Calu3 (cell line): Measurements from ENCODE around the gene LLGL2. TPM values are rescaled to one million over a fixed set of nuclear protein-coding genes. Genes with fewer than 3 reads are reported as not detected.

ENCODE experiments used
- BruUV-seq: library from RNA; stranded (reverse); fragments of 400-500 nt; replicated peaks from 2 replicates; lab custom pipeline; 2021; lab: Mats Ljungman, UMichigan
- CTCF ChIA-PET: fragments of 300-600 bp; sonication (Branson Sonifier 250); formaldehyde crosslinking; loops from one replicate; lab custom pipeline; 2022; ENCODE audit warnings: antibody characterized with exemption; lab: Charles Lee
- DNase-seq: peaks from one replicate; pipeline ENCODE4 v3.0.0; 2022
- H3K27ac Mint-ChIP-seq: one replicate; pipeline ENCODE4 v1.8.0; 2022; ENCODE audit warnings: mixed read lengths; ENCODE audit not compliant: unreplicated experiment
- H3K27me3 Mint-ChIP-seq: one replicate; pipeline ENCODE4 v1.8.0; 2022; ENCODE audit warnings: mixed read lengths; ENCODE audit not compliant: unreplicated experiment
- H3K36me3 Mint-ChIP-seq: one replicate; pipeline ENCODE4 v1.8.0; 2022; ENCODE audit warnings: mild to moderate bottlenecking, moderate library complexity, mixed read lengths; ENCODE audit not compliant: insufficient read depth, unreplicated experiment
- H3K4me1 Mint-ChIP-seq: one replicate; pipeline ENCODE4 v1.8.0; 2022; ENCODE audit warnings: mild to moderate bottlenecking, low read depth, mixed read lengths; ENCODE audit not compliant: unreplicated experiment
- H3K4me3 Mint-ChIP-seq: one replicate; pipeline ENCODE4 v1.8.0; 2022; ENCODE audit warnings: mild to moderate bottlenecking, low read depth, moderate library complexity, mixed read lengths; ENCODE audit not compliant: unreplicated experiment
- H3K9me3 Mint-ChIP-seq: one replicate; pipeline ENCODE4 v1.8.0; 2022; ENCODE audit warnings: low read depth, mixed read lengths; ENCODE audit not compliant: unreplicated experiment
- CTCF ChIP-seq: fragments of 200-600 bp; IDR thresholded peaks from one replicate; pipeline ENCODE4 v1.8.0; 2022; ENCODE audit warnings: antibody characterized with exemption; ENCODE audit not compliant: unreplicated experiment
- intact Hi-C: fragments of 100-400 bp; cut with micrococcal nuclease; formaldehyde crosslinking; loops from one replicate; pipeline ENCODE4 v1.10.0; 2022; ENCODE audit not compliant: unreplicated experiment
- total RNA-seq: library from RNA; stranded (reverse); gene quantifications from 2 replicates; pipeline ENCODE4 v1.2.3, GENCODE V29; 2022

Gene LLGL2
- total RNA-seq, 1 experiment from 2014 or later, result 208 TPM

- intact Hi-C loops, result no loop called here
- no peak for DNase-seq
- no peak for TF ChIP-seq CTCF
- no TSS peak for BruUV-seq
- Mint-ChIP-seq H3K4me3 (no peak overlapping the region), H3K9me3 (no peaks in the 10 kb centered on the region), H3K36me3 (peaks cover 25% of the 10 kb centered on the region), H3K27me3 (no peaks in the 10 kb centered on the region), H3K4me1 (peaks cover 49% of the 10 kb centered on the region), H3K27ac (no peak overlapping the region)
- CTCF ChIA-PET, result interaction anchor here (1.3 kb wide), 1 partner anchor 12 kb away, joined by 7 read pairs; no protein-coding TSS in a partner anchor
These were observed 87.6 kb downstream of the LLGL2 start for GRCh38 chr17:75612906-75613626.

- CTCF ChIA-PET, result interaction anchor here (1.3 kb wide), 1 partner anchor 13 kb away, joined by 7 read pairs; no protein-coding TSS in a partner anchor
These were observed 88.5 kb downstream of the LLGL2 start for GRCh38 chr17:75614006-75614405.

GRCh38 chr17:75614556-75615270 lies 89.2 kb downstream of the LLGL2 start:
- no TSS peak for BruUV-seq
- intact Hi-C loops, result no loop called here
- no peak for DNase-seq
- Mint-ChIP-seq H3K36me3 (peaks cover 25% of the 10 kb centered on the region), H3K4me1 (peaks cover 49% of the 10 kb centered on the region), H3K27me3 (no peaks in the 10 kb centered on the region), H3K27ac (no peak overlapping the region), H3K9me3 (no peaks in the 10 kb centered on the region), H3K4me3 (no peak overlapping the region)
- TF ChIP-seq CTCF, result peak; percentile 14
- CTCF ChIA-PET, result interaction anchor here (0.6 to 1.3 kb wide), 2 partner anchors 13 to 456 kb away, joined by 3 to 7 read pairs; no protein-coding TSS in a partner anchor

More at GRCh38 chr17:75614006-75614405, 88.5 kb downstream of the LLGL2 start:
- BruUV-seq, result no TSS peak
- intact Hi-C loops, result no loop called here
- Mint-ChIP-seq H3K4me3 (no peak overlapping the region), H3K4me1 (peaks cover 49% of the 10 kb centered on the region), H3K27me3 (no peaks in the 10 kb centered on the region), H3K36me3 (peaks cover 25% of the 10 kb centered on the region), H3K27ac (no peak overlapping the region), H3K9me3 (no peaks in the 10 kb centered on the region)
- TF ChIP-seq CTCF, result no peak
- no peak for DNase-seq

GRCh38 chr17:75615301-75615700 lies 89.8 kb downstream of the LLGL2 start:
- Mint-ChIP-seq H3K4me3 (no peak overlapping the region), H3K27ac (peak overlapping the region; percentile 42), H3K36me3 (peaks cover 22% of the 10 kb centered on the region), H3K4me1 (peaks cover 44% of the 10 kb centered on the region), H3K27me3 (no peaks in the 10 kb centered on the region), H3K9me3 (no peaks in the 10 kb centered on the region)
- CTCF ChIA-PET, result interaction anchor here (0.6 kb wide), 1 partner anchor 456 kb away, joined by 3 read pairs; no protein-coding TSS in a partner anchor
- no TSS peak for BruUV-seq
- TF ChIP-seq CTCF, result no peak
- intact Hi-C loops, result no loop called here
- no peak for DNase-seq
